Measurements from ENCODE around the gene TMEM163. TPM values are rescaled to one million over a fixed set of nuclear protein-coding genes. Genes with fewer than 3 reads are reported as not detected.
A peak's percentile ranks its signal among the peaks of the same experiment; 100 is the strongest.

TMEM163 gene
- total and polyA plus RNA-seq, 8 donors, result 3.9 to 48.4 (median 14.0) TPM

DNA sequence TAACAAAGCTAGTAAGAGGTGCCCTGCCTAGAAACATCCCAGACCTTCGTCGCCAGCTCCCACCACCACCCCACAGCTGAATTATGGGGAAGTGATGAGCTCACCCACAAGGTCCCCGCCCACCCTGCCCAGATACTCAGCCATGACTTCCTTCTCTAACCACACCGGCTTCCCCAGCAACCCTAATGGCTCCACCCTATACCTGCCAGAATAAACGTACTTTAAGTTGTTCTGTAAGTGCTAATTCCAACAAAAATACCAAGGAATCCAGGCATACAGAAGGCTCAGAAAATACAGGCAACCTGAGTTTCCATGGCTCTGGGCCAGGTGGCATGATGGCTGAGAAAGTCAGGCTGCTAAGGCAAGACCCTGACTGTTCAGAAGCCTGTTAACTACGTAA, 39.1 kb downstream of the TMEM163 start:
- DNase-seq, result peak in 1 of 4 donors; percentile 32

DNA sequence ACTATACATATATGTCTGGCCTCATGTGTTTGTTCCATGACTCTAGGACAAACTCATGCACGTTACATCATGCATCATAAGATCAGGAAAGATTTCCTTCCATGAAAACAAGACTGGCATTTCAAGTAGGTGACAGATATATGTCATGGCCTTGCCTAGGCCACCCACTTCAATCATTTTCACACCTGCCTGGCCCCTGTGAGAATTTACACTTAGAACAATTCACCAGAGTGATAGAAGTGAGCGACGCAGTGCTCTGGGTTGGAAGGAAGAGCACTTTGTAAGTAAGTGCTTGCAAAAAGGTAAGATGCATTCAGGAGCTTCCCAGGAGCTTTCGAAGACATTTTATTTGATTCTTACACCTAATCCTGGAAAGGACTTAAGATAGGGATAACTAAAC, 39.5 kb downstream of the TMEM163 start:
- H3K9me3 ChIP-seq, result no peaks in the 10 kb centered on the region
- no peaks in the 10 kb centered on the region for H3K27me3 ChIP-seq
- DNase-seq, result no peak
- no peaks in the 10 kb centered on the region for H3K36me3 ChIP-seq
- intact Hi-C loops (cut with DNase I), result no loop called here
- no peak overlapping the region for H3K4me3 ChIP-seq
- no peak for ATAC-seq
- TF ChIP-seq, protein P1, sequence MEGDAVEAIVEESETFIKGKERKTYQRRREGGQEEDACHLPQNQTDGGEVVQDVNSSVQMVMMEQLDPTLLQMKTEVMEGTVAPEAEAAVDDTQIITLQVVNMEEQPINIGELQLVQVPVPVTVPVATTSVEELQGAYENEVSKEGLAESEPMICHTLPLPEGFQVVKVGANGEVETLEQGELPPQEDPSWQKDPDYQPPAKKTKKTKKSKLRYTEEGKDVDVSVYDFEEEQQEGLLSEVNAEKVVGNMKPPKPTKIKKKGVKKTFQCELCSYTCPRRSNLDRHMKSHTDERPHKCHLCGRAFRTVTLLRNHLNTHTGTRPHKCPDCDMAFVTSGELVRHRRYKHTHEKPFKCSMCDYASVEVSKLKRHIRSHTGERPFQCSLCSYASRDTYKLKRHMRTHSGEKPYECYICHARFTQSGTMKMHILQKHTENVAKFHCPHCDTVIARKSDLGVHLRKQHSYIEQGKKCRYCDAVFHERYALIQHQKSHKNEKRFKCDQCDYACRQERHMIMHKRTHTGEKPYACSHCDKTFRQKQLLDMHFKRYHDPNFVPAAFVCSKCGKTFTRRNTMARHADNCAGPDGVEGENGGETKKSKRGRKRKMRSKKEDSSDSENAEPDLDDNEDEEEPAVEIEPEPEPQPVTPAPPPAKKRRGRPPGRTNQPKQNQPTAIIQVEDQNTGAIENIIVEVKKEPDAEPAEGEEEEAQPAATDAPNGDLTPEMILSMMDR (IDR thresholded peaks at IDR 0.05), result no peak
- no peak overlapping the region for H3K27ac ChIP-seq
- peaks cover 4 to 10% of the 10 kb centered on the region in 2 donors for H3K4me1 ChIP-seq

More for the DNA sequence above, 39.1 kb downstream of the TMEM163 start:
- no peak overlapping the region for H3K4me3 ChIP-seq
- no peak overlapping the region for H3K27ac ChIP-seq
- H3K4me1 ChIP-seq, result peaks cover 4 to 10% of the 10 kb centered on the region in 2 donors
- no peaks in the 10 kb centered on the region for H3K9me3 ChIP-seq
- no peak for ATAC-seq
- intact Hi-C loops (cut with DNase I), result no loop called here
- no peaks in the 10 kb centered on the region for H3K27me3 ChIP-seq
- TF ChIP-seq, protein P1 (IDR thresholded peaks at IDR 0.05), result no peak
- H3K36me3 ChIP-seq, result no peaks in the 10 kb centered on the region

DNA sequence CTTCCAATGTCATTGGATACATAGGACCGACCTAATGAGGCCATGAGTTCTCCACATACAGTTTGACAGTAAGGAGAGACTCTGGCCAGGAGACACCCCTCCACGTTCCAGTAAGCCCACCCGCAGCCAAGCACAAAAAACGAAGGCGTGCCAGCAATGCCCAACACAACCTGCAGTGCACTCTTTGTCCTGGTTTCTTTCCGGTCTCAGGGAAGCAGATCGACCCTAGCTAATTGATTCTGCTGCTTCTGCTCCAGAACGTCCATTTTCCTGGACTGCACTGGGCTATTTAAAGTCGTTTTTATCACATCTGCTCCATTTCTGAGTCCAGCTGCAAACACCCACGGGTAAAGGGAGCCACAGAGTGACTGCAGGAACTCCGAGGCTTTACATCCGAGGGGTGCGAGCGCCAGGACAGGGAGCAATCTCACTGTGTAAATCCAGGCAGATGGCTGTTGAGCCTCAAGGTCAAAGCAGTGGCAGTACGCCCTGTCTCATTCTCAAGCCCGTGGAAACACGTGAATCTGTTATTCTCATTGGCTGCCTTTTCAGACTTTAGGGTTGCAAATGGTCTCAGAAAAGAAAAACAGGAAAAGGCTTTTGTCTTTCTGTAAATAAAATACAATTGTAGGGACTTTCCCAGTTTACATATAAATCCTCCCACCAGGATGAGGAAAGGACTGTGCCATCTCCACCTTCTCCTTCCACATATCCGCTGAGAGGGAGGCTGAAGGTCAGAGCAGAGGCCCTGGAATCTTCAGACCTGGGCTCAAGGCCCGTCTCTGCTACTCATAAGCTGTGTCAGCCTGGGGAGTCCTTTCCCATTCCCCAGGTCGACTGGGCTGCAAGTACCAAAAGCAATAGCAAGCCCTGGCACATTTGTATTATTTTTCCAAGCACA, 40.7 kb downstream of the TMEM163 start:
- ATAC-seq (no peak), DNase-seq (no peak)
- H3K4me1 ChIP-seq, result peaks cover under 1 to 10% of the 10 kb centered on the region in 2 donors
- H3K27ac ChIP-seq, result no peak overlapping the region
- no peaks in the 10 kb centered on the region for H3K36me3 ChIP-seq
- no peaks in the 10 kb centered on the region for H3K27me3 ChIP-seq
- H3K4me3 ChIP-seq, result no peak overlapping the region
- intact Hi-C loops (cut with DNase I), result no loop called here
- TF ChIP-seq, protein P1 (IDR thresholded peaks at IDR 0.05), result no peak
- H3K9me3 ChIP-seq, result no peaks in the 10 kb centered on the region

DNA sequence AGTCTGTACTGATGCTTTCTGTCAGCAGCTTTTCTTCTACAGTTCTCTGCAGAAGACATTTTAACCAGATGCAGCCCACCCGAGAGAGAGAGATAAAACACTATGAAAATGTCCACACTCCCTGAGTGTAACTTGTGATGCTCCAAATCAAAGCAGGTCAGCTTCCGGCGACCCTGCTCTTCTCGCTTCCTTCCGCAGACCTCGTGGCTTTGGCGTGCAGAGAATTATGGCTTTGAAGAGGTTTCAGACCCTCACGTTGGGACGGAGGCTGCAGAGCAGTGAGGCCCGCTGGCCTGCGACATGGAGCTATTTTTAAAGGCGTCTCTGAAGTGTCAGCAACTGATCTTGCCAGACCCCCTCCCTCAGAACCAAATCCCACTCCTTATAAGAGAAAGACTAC, 41.8 kb downstream of the TMEM163 start:
- Histone ChIP-seq H3K27ac (no peak overlapping the region), H3K4me3 (no peak overlapping the region), H3K27me3 (no peaks in the 10 kb centered on the region), H3K36me3 (no peaks in the 10 kb centered on the region), H3K4me1 (peaks cover 0 to 10% of the 10 kb centered on the region in 2 donors), H3K9me3 (no peaks in the 10 kb centered on the region)
- TF ChIP-seq, protein P1 (IDR thresholded peaks at IDR 0.05), result no peak
- no peak for DNase-seq
- intact Hi-C loops (cut with DNase I), result no loop called here
- ATAC-seq, result no peak

DNA sequence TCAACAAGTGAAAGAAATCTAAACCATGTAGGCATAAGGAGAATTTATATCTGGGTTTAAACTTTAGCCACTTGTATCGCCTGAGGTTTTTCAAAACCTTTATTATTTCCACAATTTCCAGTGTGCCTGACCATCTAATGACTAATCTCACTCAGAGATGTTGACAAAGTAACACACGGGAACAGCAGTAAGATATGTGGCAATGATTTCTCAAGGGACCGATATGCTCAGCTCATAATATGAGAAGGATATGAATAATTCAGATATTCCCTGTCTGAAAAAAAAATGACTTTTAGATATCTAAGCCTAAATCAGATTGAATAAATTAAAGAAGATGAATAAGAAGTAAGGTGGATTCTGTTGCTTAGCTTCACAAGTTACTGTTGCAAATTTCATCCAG, 43.5 kb downstream of the TMEM163 start:
- Histone ChIP-seq H3K36me3 (no peaks in the 10 kb centered on the region), H3K27ac (peak overlapping the region; percentile 33 to 48), H3K4me3 (no peak overlapping the region), H3K4me1 (peaks cover 0 to 10% of the 10 kb centered on the region in 2 donors), H3K9me3 (no peaks in the 10 kb centered on the region), H3K27me3 (no peaks in the 10 kb centered on the region)
- TF ChIP-seq, protein P1 (IDR thresholded peaks at IDR 0.05), result no peak
- intact Hi-C loops (cut with DNase I), result no loop called here
- DNase-seq (no peak), ATAC-seq (peak; percentile 17)

Measured in left lung (tissue), 10 donors.